A549 (cell line): ENCODE data around the gene ENPP1. TPM values are rescaled to one million over a fixed set of nuclear protein-coding genes. Genes with fewer than 3 reads are reported as not detected.

ENCODE experiments used
- ATAC-seq, 2 experiments: fragments of 200-7000 bp in 1 of 2; fragments of >200 bp in 1 of 2; cut with Nextera tagmentation in 1 of 2; cut with Tn5 transposase in 1 of 2; 3 replicates each; pipeline versions ENCODE4 v1.8.0 to v1.9.1; 2018 to 2020; ENCODE audit warnings: mild to moderate bottlenecking in 1 of 2, moderate library complexity in 1 of 2
- CTCF ChIA-PET: fragments of 300-600 bp; sonication (Branson Sonifier 250); formaldehyde crosslinking; extraction: SDS; loops from one replicate; lab custom pipeline; 2021; ENCODE audit warnings: antibody characterized with exemption, inconsistent platforms; lab: Yijun Ruan, JAX
- POLR2A ChIA-PET: fragments of 350-600 bp; formaldehyde crosslinking; extraction: SDS; loops from one replicate; lab custom pipeline; 2021; ENCODE audit warnings: antibody characterized with exemption, inconsistent platforms; lab: Yijun Ruan, JAX
- DNase-seq, 2 experiments: peaks; one replicate each; pipeline versions ENCODE4 v3.0.0 to v3.0.0-alpha.2; 2011 to 2016; ENCODE audit warnings: low read depth in 1 of 2, low spot score in 1 of 2
- FAIRE-seq: peaks from 2 replicates; lab custom pipeline; 2011; peaks lifted over from hg19 to GRCh38; lab: Jason Lieb, UNC
- H3K27ac ChIP-seq, 2 experiments: fragments of >200 bp; sonication (Bioruptor Twin); formaldehyde crosslinking; 3 replicates each; pipeline ENCODE4 v1.5.1; 2016 to 2017
- H3K4me1 ChIP-seq: fragments of >200 bp; sonication (Bioruptor Twin); formaldehyde crosslinking; 3 replicates; pipeline ENCODE4 v1.6.1; 2016
- H3K4me2 ChIP-seq: fragments of >200 bp; sonication (Bioruptor Twin); formaldehyde crosslinking; 3 replicates; pipeline ENCODE4 v1.6.1; 2016
- H3K4me3 ChIP-seq: fragments of >200 bp; sonication (Bioruptor Twin); formaldehyde crosslinking; 3 replicates; pipeline ENCODE4 v1.5.1; 2016
- H3K9me3 ChIP-seq: fragments of >200 bp; sonication (Bioruptor Twin); formaldehyde crosslinking; 3 replicates; pipeline ENCODE4 v1.6.1; 2016
- BHLHE40 ChIP-seq: IDR thresholded peaks from 2 replicates; pipeline ENCODE4 v1.6.1; 2012; ENCODE audit warnings: low read depth, low read length, inconsistent platforms
- CBX2 ChIP-seq: fragments of 200-600 bp; sonication (generic); IDR thresholded peaks from 2 replicates; pipeline ENCODE4 v1.6.1; 2016; ENCODE audit warnings: low read depth, mild to moderate bottlenecking, borderline replicate concordance
- CBX8 ChIP-seq: fragments of 200-600 bp; sonication (generic); IDR thresholded peaks from 2 replicates; pipeline ENCODE4 v1.6.1; 2016
- CHD4 ChIP-seq: fragments of 200-600 bp; sonication (generic); IDR thresholded peaks from 2 replicates; pipeline ENCODE4 v1.6.1; 2016; ENCODE audit warnings: antibody characterized with exemption, mild to moderate bottlenecking, borderline replicate concordance
- EP300 ChIP-seq, 2 experiments: fragments of >200 bp; sonication (Bioruptor Twin); formaldehyde crosslinking; IDR thresholded peaks; 2 replicates in 1 of 2; 3 replicates in 1 of 2; pipeline ENCODE4 v1.6.1; 2016 to 2017
- FOSB ChIP-seq: fragments of 250-450 bp; sonication (Bioruptor Pico); IDR thresholded peaks from 2 replicates; pipeline ENCODE4 v1.5.0; 2020; ENCODE audit warnings: mild to moderate bottlenecking, moderate library complexity
- FOSL2 ChIP-seq, 2 experiments: fragments of 450-650 bp in 1 of 2; fragments of >200 bp in 1 of 2; sonication (Bioruptor Twin) in 1 of 2; formaldehyde crosslinking; IDR thresholded peaks; 2 replicates each; pipeline versions ENCODE4 v1.5.0 to v1.6.1; 2016 to 2020; ENCODE audit warnings: mild to moderate bottlenecking in 1 of 2, moderate library complexity in 1 of 2
- FOXS1 ChIP-seq: fragments of 250-450 bp; sonication (Bioruptor Pico); IDR thresholded peaks from 2 replicates; pipeline ENCODE4 v1.5.0; 2020; ENCODE audit warnings: mild to moderate bottlenecking, moderate library complexity
- GATA3 ChIP-seq: IDR thresholded peaks from 2 replicates; pipeline ENCODE4 v1.6.1; 2012; ENCODE audit warnings: borderline replicate concordance
- HDAC2 ChIP-seq: fragments of 200-600 bp; sonication (generic); IDR thresholded peaks from 2 replicates; pipeline ENCODE4 v1.6.1; 2016
- HOXA7 ChIP-seq: fragments of 250-450 bp; sonication (Bioruptor Pico); IDR thresholded peaks from 2 replicates; pipeline ENCODE4 v1.5.0; 2020; ENCODE audit warnings: mild to moderate bottlenecking, moderate library complexity
- HOXB5 ChIP-seq: fragments of 250-450 bp; sonication (Bioruptor Pico); IDR thresholded peaks from 2 replicates; pipeline ENCODE4 v1.5.0; 2020; ENCODE audit warnings: mild to moderate bottlenecking, moderate library complexity
- KDM1A ChIP-seq: fragments of 200-600 bp; sonication (generic); IDR thresholded peaks from 2 replicates; pipeline ENCODE4 v1.6.1; 2016; ENCODE audit warnings: low read depth, mild to moderate bottlenecking
- MAFK ChIP-seq: fragments of 450-650 bp; IDR thresholded peaks from 2 replicates; pipeline ENCODE4 v1.6.1; 2014; ENCODE audit not compliant: partially characterized antibody
- NFE2L2 ChIP-seq: fragments of 150-350 bp; conservative IDR thresholded peaks from 2 replicates; pipeline ENCODE4 v1.6.1; 2014; ENCODE audit warnings: low read length
- POLR2A ChIP-seq: IDR thresholded peaks from 2 replicates; pipeline ENCODE4 v1.6.1; 2012; ENCODE audit warnings: mild to moderate bottlenecking, low read length
- RCOR1 ChIP-seq: fragments of 150-350 bp; IDR thresholded peaks from 2 replicates; pipeline ENCODE4 v1.6.1; 2014; ENCODE audit warnings: antibody characterized with exemption, low read length, low read depth
- RFX5 ChIP-seq: fragments of 450-650 bp; IDR thresholded peaks from 2 replicates; pipeline ENCODE4 v1.7.1; 2014; ENCODE audit warnings: antibody characterized with exemption, mild to moderate bottlenecking, moderate library complexity
- RNF2 ChIP-seq: fragments of 200-600 bp; sonication (generic); IDR thresholded peaks from 2 replicates; pipeline ENCODE4 v1.6.1; 2016; ENCODE audit warnings: low read depth, mild to moderate bottlenecking, antibody characterized with exemption, moderate library complexity, borderline replicate concordance
- TFCP2L1 ChIP-seq: fragments of 250-450 bp; sonication (Bioruptor Pico); IDR thresholded peaks from 2 replicates; pipeline ENCODE4 v1.5.0; 2021; ENCODE audit warnings: mild to moderate bottlenecking
- TP53 ChIP-seq: fragments of 250-450 bp; sonication (Bioruptor Pico); IDR thresholded peaks from 2 replicates; pipeline ENCODE4 v1.5.0; 2021; ENCODE audit warnings: mild to moderate bottlenecking, moderate library complexity
- ZC3H11A ChIP-seq: fragments of 450-650 bp; IDR thresholded peaks from 2 replicates; pipeline ENCODE4 v1.6.1; 2014; ENCODE audit warnings: antibody characterized with exemption, mild to moderate bottlenecking
- ZFP36 ChIP-seq: fragments of 450-650 bp; IDR thresholded peaks from 2 replicates; pipeline ENCODE4 v1.6.1; 2014; ENCODE audit warnings: borderline replicate concordance; ENCODE audit not compliant: partially characterized antibody
- ZNF302 ChIP-seq: fragments of 250-450 bp; sonication (Bioruptor Pico); IDR thresholded peaks from 2 replicates; pipeline ENCODE4 v1.9.0; 2021; ENCODE audit warnings: inconsistent platforms, mild to moderate bottlenecking, moderate library complexity
- ZSCAN20 ChIP-seq: fragments of 250-450 bp; sonication (Bioruptor Pico); IDR thresholded peaks from 2 replicates; pipeline ENCODE4 v1.8.0; 2022; ENCODE audit warnings: mild to moderate bottlenecking, moderate library complexity
- WGBS: methylation state at CpG from one replicate; pipeline ENCODE4 v1.1.6; 2017; ENCODE audit errors: missing lambda C conversion rate; 5-methylcytosine and 5-hydroxymethylcytosine counted together
- polyA plus RNA-seq, 4 experiments: library from polyadenylated mRNA; depleted of rRNA in 3 of 4; stranded (reverse); fragments of >200 nt; fragmentation: RNase III in 1 of 4; extraction: RNeasy Plus Mini Kit Qiagen cat#74134 plus additional on column Dnase treatment in 1 of 4; gene quantifications; 2 replicates in 3 of 4; 3 replicates in 1 of 4; pipeline ENCODE4 v1.2.3, GENCODE V29; 2011 to 2017
- TF ChIP-seq, protein P1 (sequence below): fragments of 200-600 bp; sonication (generic); IDR thresholded peaks from 2 replicates; pipeline ENCODE4 v1.6.1; 2016; ENCODE audit warnings: antibody characterized with exemption, mild to moderate bottlenecking, moderate library complexity
- TF ChIP-seq, protein P2 (sequence below): fragments of 450-650 bp; IDR thresholded peaks from 2 replicates; pipeline ENCODE4 v1.6.1; 2014; ENCODE audit warnings: antibody characterized with exemption
- TF ChIP-seq, protein P3 (sequence below): fragments of 250-450 bp; sonication (Bioruptor Pico); IDR thresholded peaks from 2 replicates; pipeline ENCODE4 v1.5.0; 2021; ENCODE audit warnings: mild to moderate bottlenecking, moderate library complexity, borderline replicate concordance
- TF ChIP-seq, protein P4 (sequence below): IDR thresholded peaks from 2 replicates; pipeline ENCODE4 v1.6.1; 2012; ENCODE audit warnings: low read depth, borderline replicate concordance

The ENPP1 gene
- polyA plus RNA-seq, 2 of the 4 experiments (the other 2 are of a cell fraction) = 0.97 to 5.3 TPM

DNA sequence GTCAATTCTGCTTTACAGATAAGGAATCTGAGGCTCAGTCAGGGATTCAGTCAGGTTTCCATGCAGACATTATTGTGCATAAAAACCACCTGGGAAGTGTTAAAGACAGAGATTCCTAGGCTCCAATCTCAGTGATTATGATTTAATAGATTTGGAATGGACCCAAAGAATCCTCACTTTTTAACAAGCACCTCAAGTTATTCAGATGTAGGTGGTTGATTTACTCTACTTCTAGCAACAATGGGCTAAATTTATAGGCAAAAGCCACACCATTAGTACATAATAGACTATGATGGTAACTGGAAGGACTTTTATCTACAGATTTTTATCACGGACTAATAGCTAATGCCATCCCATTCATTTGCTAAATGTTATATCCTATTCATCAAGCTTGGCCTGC, 9.0 kb downstream of the ENPP1 start:
- POLR2A ChIA-PET = no interaction called here
- TF ChIP-seq TFCP2L1 (CRISPR knock-in tag) = no peak
- no peak for TF ChIP-seq ZNF302
- TF ChIP-seq ZFP36 = no peak
- TF ChIP-seq HDAC2 = no peak
- no peak for TF ChIP-seq NFE2L2
- no peak for TF ChIP-seq GATA3
- TF ChIP-seq MAFK = no peak
- no peak for TF ChIP-seq TP53 (CRISPR knock-in tag)
- no peak for TF ChIP-seq RCOR1
- no peak for TF ChIP-seq RNF2
- TF ChIP-seq CBX8 = no peak
- TF ChIP-seq ZSCAN20 (CRISPR knock-in tag) = no peak
- no peak for TF ChIP-seq CBX2
- TF ChIP-seq CHD4 = no peak
- DNase-seq = no peak
- WGBS = 88% methylated on average over 1 of the region's 1 CpG
- no peak overlapping the region for H3K27ac ChIP-seq
- no peak for FAIRE-seq
- H3K4me3 ChIP-seq = no peak overlapping the region
- no peaks in the 10 kb centered on the region for H3K9me3 ChIP-seq
- CTCF ChIA-PET = interaction anchor here (0.5 kb wide), 1 partner anchor 27 kb away, joined by 3 read pairs; no protein-coding TSS in a partner anchor
- ATAC-seq = no peak
- no peak overlapping the region for H3K4me2 ChIP-seq
- H3K4me1 ChIP-seq = peaks cover 5% of the 10 kb centered on the region; the same call in 2 of the 3 replicates

DNA sequence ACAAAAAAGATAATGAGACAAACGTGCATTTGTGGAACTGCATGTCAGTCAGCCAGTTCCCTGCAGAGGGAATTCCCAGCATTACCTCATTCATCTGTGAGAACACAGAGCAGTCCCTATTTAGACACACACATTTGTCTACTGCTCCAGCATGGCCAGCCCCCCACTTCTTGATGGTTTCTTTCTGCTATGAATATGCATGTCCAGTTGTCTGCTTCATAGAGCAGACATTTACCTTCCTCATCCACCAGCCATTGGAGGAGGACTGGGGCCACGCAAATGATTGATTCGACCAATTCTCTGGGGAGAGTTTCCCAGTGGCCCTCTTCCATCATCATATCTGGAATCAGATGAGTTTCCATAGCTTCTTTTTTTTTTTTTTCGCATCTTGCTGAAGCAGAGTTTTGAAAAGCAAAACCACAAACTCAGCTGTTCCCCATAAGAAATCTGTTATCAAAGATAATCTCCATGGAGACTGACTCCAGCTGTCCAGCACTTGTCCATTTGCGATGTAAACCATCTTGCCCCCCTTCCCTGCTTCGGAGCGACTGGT, 11.8 kb downstream of the ENPP1 start:
- H3K4me2 ChIP-seq = no peak overlapping the region
- H3K9me3 ChIP-seq = no peaks in the 10 kb centered on the region
- no peak for DNase-seq
- TF ChIP-seq FOSL2 (IDR thresholded peaks at IDR 0.05) = no peak
- TF ChIP-seq FOSL2 (CRISPR knock-in tag; IDR thresholded peaks at IDR 0.05) = no peak
- TF ChIP-seq, protein P1, sequence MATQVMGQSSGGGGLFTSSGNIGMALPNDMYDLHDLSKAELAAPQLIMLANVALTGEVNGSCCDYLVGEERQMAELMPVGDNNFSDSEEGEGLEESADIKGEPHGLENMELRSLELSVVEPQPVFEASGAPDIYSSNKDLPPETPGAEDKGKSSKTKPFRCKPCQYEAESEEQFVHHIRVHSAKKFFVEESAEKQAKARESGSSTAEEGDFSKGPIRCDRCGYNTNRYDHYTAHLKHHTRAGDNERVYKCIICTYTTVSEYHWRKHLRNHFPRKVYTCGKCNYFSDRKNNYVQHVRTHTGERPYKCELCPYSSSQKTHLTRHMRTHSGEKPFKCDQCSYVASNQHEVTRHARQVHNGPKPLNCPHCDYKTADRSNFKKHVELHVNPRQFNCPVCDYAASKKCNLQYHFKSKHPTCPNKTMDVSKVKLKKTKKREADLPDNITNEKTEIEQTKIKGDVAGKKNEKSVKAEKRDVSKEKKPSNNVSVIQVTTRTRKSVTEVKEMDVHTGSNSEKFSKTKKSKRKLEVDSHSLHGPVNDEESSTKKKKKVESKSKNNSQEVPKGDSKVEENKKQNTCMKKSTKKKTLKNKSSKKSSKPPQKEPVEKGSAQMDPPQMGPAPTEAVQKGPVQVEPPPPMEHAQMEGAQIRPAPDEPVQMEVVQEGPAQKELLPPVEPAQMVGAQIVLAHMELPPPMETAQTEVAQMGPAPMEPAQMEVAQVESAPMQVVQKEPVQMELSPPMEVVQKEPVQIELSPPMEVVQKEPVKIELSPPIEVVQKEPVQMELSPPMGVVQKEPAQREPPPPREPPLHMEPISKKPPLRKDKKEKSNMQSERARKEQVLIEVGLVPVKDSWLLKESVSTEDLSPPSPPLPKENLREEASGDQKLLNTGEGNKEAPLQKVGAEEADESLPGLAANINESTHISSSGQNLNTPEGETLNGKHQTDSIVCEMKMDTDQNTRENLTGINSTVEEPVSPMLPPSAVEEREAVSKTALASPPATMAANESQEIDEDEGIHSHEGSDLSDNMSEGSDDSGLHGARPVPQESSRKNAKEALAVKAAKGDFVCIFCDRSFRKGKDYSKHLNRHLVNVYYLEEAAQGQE = no peak
- TF ChIP-seq HOXB5 = no peak
- TF ChIP-seq FOSB = no peak
- TF ChIP-seq NFE2L2 = no peak
- ChIA-PET POLR2A (no interaction called here), CTCF (no interaction called here)
- no peak for ATAC-seq
- H3K4me1 ChIP-seq = peaks cover 20% of the 10 kb centered on the region; the same call in 2 of the 3 replicates
- no peak overlapping the region for H3K27ac ChIP-seq
- 71% methylated on average over 7 of the region's 7 CpGs for WGBS
- FAIRE-seq = no peak
- H3K4me3 ChIP-seq = no peak overlapping the region

DNA sequence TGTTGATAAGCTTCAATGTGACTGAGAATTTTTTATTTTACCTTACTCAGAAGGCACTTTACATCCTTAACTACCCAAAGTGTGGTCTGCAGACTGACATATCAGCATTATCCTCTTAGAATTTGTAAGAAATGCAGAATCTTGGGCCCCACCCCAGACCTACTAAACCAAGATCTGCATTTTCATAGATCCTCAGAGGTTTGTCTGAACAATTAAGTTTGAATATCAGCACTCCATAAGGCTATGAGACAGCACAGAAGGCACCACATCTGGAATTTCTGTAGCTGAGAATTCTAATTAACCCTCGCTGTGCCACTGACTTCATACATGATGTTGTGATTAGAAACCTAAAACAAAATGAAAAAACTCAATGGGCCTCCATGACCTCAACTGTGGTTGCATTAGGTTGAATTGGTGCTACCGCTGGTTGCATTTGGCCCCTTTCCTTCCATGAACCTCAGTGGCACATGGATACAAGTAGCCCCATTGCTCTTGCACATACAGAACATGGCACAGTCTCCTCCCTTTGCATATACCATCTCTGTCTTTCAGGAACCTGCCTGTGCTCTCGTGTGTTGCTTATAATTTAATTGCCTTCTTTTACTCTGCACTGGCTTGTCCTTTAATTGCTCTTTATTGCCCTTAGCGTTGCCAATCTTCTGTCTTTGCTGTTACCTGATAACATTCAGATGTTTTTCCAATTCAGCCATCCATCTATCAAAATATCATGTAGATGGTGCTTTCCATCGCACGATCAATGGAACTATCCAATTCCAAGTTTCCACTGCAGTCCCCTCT, 13.4 kb downstream of the ENPP1 start:
- no peak for FAIRE-seq
- ChIA-PET CTCF (no interaction called here), POLR2A (no interaction called here)
- TF ChIP-seq, protein P2, sequence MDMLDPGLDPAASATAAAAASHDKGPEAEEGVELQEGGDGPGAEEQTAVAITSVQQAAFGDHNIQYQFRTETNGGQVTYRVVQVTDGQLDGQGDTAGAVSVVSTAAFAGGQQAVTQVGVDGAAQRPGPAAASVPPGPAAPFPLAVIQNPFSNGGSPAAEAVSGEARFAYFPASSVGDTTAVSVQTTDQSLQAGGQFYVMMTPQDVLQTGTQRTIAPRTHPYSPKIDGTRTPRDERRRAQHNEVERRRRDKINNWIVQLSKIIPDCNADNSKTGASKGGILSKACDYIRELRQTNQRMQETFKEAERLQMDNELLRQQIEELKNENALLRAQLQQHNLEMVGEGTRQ = no peak
- TF ChIP-seq, protein P3, sequence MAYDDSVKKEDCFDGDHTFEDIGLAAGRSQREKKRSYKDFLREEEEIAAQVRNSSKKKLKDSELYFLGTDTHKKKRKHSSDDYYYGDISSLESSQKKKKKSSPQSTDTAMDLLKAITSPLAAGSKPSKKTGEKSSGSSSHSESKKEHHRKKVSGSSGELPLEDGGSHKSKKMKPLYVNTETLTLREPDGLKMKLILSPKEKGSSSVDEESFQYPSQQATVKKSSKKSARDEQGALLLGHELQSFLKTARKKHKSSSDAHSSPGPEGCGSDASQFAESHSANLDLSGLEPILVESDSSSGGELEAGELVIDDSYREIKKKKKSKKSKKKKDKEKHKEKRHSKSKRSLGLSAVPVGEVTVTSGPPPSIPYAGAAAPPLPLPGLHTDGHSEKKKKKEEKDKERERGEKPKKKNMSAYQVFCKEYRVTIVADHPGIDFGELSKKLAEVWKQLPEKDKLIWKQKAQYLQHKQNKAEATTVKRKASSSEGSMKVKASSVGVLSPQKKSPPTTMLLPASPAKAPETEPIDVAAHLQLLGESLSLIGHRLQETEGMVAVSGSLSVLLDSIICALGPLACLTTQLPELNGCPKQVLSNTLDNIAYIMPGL = no peak
- no peak for TF ChIP-seq POLR2A
- TF ChIP-seq, protein P4, sequence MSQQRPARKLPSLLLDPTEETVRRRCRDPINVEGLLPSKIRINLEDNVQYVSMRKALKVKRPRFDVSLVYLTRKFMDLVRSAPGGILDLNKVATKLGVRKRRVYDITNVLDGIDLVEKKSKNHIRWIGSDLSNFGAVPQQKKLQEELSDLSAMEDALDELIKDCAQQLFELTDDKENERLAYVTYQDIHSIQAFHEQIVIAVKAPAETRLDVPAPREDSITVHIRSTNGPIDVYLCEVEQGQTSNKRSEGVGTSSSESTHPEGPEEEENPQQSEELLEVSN = no peak
- TF ChIP-seq MAFK = no peak
- no peak for TF ChIP-seq RCOR1
- TF ChIP-seq HOXA7 (CRISPR knock-in tag) = no peak
- no peak for TF ChIP-seq FOXS1 (CRISPR knock-in tag)
- no peak for TF ChIP-seq BHLHE40
- no peak for TF ChIP-seq ZC3H11A
- no peak for TF ChIP-seq EP300 (IDR thresholded peaks at IDR 0.05)
- TF ChIP-seq KDM1A = no peak
- TF ChIP-seq RFX5 = no peak

More for the DNA sequence above, 13.4 kb downstream of the ENPP1 start:
- no peak overlapping the region for H3K4me3 ChIP-seq
- no peaks in the 10 kb centered on the region for H3K9me3 ChIP-seq
- no peak overlapping the region for H3K4me2 ChIP-seq
- WGBS = 87% methylated on average over 6 of the region's 6 CpGs
- peaks cover 26% of the 10 kb centered on the region; the same call in 2 of the 3 replicates for H3K4me1 ChIP-seq
- no peak overlapping the region for H3K27ac ChIP-seq
- no peak for DNase-seq
- ATAC-seq = no peak
